Stimulated activated naive CD4-positive, alpha-beta T cell treated with Interleukin-2 at 50 U/mL for 16 hours (primary cell): Measurements from ENCODE around the gene GATD1.
A peak's percentile ranks its signal among the peaks of the same experiment; 100 is the strongest.

ENCODE experiments used
- DNase-seq: peaks from one replicate; lab custom pipeline; 2025; lab: John Stamatoyannopoulos, UW

Gene GATD1

DNA sequence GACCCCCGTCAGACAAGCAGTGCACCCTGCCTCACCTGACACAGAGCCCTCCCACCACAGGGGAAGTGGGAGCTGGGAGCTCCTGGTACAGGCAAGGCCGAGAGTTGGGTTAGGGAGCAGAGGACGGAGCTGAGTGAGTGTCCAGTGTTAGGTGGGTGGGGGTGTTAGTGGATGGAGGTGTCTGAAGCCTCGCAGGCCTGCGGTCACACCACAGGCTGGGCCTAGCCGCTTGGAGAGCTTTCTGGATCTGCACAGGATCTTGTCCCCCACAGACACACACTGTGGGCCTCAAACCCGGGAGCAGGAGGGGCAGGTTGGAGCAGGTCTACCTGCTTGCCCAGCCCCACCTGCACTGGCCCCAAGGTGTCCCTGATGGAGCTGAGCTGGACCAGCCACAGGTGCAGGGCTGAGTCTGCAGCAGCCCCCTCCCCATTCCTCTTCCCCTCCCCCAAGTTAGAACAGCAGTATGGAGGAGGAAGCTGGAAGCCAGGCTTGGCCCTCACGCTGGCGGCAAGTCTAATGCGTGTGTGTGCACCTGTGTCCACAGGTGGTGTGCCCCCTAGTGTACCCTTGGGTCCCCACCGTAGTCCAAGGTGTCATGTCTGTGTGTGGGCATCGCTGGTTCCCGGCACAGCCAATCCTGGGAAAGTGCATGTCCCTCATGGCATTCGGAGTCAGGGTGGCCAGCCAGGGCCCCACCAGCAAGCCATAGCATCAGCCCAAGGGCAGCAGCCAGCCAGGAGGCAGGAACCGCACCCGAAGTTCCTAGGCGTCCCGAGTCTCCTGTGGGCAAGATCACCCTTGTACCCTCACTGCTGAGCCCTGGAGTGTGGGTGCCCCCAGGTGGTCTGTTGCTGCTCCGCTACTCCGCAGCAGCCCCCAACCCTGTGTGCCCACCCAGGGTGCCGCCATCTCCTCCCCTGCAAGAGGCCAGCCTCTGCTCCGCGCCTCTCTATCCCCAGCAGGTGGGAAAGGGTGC lies 2.0 kb upstream of the GATD1 start:
- DNase-seq = no peak

- peak; percentile 63 for DNase-seq
Observed at GRCh38 chr11:776561-777287, 563 bp downstream of the GATD1 start.

DNA sequence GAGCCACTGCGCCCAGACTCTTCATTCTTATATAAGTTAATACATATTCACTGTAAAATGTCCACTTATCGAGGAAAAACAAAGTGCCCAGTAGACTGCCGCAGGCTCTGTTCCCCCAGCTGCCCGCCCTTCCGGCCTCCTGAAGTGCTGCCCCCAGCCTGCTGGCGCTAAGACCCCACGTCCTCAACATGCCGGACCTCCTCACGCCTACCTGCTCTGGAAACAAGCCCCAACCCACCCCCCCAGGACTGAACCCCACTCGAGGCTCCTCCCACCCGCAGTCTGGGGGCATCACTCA lies 1.1 kb downstream of the GATD1 start:
- DNase-seq = no peak

DNA sequence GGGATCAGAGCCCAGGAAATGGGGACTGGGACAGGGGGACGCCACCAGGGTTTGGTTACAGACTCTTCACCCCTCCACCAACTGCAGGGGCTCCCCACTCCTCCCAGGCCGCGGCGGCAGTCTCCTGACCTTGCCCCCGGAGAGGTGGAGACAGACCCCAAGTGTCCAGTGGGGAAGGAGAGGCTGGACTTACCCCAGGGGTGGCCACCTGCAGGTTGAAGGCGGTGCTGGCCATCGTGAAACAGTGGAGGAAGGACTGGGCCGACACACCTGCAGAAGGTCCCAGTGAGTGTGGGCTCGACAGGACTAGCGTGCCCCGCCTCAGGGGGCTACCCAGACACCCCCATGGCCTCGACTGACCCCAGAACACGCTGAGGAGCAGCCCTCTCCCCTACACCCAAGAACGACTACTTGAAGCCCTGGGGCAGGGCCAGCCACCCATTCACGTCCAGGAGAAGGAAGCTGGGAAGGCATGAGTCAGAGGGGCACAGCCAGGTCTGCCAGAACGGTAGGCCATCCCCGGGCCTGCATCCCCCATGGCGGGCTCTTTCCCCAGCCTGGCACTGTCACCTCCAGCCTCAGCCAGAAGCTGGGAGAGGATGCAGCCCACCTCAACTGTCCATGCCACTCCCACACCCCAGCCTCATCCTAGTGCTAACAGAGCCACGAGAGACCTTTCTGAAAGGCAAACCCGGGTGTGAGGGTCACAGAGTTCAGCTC lies 2.3 kb downstream of the GATD1 start:
- no peak for DNase-seq

- DNase-seq = no peak
Observed at GRCh38 chr11:773830-774229, 3.5 kb downstream of the GATD1 start.

- DNase-seq = no peak
Observed at GRCh38 chr11:773425-773824, 3.9 kb downstream of the GATD1 start.

- DNase-seq = no peak
Observed at GRCh38 chr11:772429-773390, 4.6 kb downstream of the GATD1 start.

- no peak for DNase-seq
Observed at GRCh38 chr11:771617-772204, 5.6 kb downstream of the GATD1 start.

GRCh38 chr11:770642-771616 lies 6.4 kb downstream of the GATD1 start:
- no peak for DNase-seq

- DNase-seq = no peak
Observed at GRCh38 chr11:769887-770641, 7.2 kb downstream of the GATD1 start.

DNA sequence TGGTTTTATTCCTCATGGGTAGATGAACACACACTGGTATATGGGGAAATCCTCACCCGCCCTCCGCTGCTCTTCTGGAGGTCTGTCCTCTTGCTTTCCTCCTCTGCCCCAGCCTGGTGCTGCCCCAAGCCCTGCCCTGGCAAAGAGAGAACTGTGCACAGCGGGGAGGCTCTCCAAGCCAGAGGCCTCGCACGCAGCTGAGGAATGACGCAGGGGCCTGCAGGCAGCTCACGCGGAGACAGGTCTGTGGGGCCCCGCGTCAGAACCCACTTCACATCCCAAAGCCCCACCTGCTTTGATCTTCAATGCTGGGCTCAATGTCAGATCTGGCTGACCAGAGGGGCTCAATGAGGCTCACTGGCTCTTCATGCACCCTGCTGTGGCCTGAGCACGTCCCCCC lies 10.0 kb downstream of the GATD1 start:
- DNase-seq = no peak

DNA sequence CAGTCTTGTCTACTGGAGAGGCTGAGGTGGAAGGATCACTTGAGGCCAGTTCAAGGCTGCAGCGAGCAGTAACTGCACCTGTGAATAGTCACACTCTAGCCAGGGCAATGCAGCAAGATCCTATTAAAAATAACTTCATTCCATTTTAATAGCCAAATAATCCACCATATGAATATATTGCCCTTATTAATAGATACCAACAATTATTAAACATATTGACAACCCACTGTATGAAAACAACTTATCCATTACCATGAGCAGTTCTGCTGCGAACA lies 10.4 kb downstream of the GATD1 start:
- no peak for DNase-seq

GRCh38 chr11:766106-766935 lies 11.0 kb downstream of the GATD1 start:
- DNase-seq = no peak

DNA sequence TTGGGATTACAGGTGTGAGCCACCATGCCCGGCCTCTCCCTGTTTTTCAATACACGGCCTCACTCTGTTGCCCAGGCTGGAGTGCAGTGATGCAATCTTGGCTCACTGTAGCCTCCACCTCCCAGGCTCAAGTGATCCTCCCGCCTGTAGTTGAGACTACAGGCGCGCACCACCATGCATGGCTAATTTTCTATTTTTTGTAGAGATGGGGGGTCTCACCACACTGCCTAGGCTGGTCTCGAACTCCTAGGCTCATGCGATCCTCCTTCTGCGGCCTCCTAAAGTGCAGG lies 11.5 kb downstream of the GATD1 start:
- DNase-seq = no peak

DNA sequence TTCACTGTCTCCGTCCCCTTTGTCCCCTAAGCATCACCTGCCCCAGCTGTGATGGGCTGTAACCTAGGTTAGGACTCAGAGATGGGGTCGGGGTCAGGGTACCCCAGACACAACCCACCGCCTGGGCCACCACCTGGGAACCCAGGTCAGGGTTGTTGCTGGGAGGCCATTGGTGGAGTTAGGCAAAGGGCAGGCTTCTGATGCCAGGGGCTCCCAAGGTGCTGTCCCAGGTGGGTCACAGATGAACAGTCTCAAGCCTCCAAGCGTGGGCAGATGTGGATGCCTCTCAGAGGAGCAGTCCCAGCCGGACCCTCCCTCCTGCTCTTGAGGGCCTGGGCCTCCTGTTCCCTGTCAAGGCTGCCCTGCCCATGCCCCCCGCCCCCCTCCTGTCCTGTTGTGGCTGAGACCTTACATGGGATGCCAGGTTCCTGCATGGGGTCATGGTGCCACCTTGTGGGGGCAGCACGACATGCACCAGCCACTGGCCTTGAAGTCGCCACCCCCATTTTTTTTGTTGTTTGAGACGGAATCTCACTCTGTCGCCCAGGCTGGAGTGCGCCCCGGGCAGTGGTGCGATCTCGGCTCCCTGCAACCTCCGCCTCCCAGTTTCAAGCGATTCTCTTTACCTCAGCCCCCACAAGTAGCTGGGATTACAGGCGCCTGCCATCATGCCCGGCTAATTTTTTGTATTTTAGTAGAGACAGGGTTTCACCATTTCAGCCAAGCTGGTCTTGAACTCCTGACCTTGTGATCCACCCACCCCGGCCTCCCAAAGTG lies 12.1 kb downstream of the GATD1 start:
- DNase-seq = peak; percentile 36

- no peak for DNase-seq
Observed at GRCh38 chr11:764322-765024, 12.8 kb downstream of the GATD1 start.

DNA sequence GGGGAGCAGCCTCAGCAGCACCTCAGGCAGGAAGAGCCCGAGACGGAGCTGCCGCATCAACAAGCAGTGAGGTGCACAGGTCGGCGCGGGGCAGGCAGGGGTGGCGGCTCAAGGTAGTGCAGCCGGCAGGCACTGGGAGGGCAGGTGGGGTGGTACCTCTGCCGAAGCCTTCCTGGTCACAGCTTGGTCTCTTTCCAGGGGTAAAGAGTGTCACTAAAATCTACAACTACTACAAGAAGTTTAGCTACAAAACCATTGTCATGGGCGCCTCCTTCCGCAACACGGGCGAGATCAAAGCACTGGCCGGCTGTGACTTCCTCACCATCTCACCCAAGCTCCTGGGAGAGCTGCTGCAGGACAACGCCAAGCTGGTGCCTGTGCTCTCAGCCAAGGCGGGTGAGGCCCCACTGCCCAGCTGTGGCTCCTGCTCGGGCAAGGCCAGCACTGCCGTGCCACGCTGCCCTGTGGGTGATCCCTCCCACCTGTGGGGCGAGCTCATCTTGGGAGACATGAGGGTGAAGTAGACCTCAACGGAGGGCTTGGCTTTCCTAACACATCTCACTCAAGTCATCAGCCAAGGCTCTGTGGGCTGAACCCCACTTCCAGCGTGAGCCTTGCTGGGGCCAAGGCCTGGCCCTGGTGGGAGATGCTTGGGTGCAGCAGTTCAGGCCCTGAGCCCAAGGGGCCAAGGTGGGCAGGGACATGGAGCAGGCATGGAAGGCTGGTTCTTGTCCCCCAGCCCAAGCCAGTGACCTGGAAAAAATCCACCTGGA lies 13.6 kb downstream of the GATD1 start:
- DNase-seq = no peak
